MM.1S (cell line): ENCODE results near the gene HASPIN.

Source experiments
- EZH2 ChIP-seq: fragments of 300-600 bp; sonication (generic); optimal IDR thresholded peaks from 2 replicates; pipeline ENCODE3; 2017; ENCODE audit warnings: low read depth, mild to moderate bottlenecking, antibody characterized with exemption, low read length, mixed read lengths
- EZH2phosphoT487 ChIP-seq: fragments of 300-600 bp; sonication (generic); IDR thresholded peaks from 2 replicates; pipeline ENCODE4 v1.6.1; 2018; ENCODE audit warnings: antibody characterized with exemption, low read length
- TF ChIP-seq, protein P1 (sequence below): fragments of 300-600 bp; sonication (generic); IDR thresholded peaks from 2 replicates; pipeline ENCODE4 v1.5.1; 2016; ENCODE audit warnings: antibody characterized with exemption, low read length, mixed read lengths

GRCh38 chr17:3766779-3767178, 43.1 kb downstream of the HASPIN start:
- TF ChIP-seq, protein P1, sequence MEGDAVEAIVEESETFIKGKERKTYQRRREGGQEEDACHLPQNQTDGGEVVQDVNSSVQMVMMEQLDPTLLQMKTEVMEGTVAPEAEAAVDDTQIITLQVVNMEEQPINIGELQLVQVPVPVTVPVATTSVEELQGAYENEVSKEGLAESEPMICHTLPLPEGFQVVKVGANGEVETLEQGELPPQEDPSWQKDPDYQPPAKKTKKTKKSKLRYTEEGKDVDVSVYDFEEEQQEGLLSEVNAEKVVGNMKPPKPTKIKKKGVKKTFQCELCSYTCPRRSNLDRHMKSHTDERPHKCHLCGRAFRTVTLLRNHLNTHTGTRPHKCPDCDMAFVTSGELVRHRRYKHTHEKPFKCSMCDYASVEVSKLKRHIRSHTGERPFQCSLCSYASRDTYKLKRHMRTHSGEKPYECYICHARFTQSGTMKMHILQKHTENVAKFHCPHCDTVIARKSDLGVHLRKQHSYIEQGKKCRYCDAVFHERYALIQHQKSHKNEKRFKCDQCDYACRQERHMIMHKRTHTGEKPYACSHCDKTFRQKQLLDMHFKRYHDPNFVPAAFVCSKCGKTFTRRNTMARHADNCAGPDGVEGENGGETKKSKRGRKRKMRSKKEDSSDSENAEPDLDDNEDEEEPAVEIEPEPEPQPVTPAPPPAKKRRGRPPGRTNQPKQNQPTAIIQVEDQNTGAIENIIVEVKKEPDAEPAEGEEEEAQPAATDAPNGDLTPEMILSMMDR: no peak
- no peak for TF ChIP-seq EZH2
- TF ChIP-seq EZH2phosphoT487: no peak
